ENCODE data around the gene RAG1. TPM values are rescaled to one million over a fixed set of nuclear protein-coding genes. Genes with fewer than 3 reads are reported as not detected.
"Not testable (repeated sequence)": the region's sequence is repeated elsewhere in the genome, so short reads cannot be mapped to it uniquely, and the experiment has no call there.

The RAG1 gene
- total RNA-seq, 4 donors from 2014 or later, result 0.13 to 0.93 (median 0.86) TPM

GRCh38 chr11:36550385-36551115, 17.3 kb upstream of the RAG1 start:
- Histone ChIP-seq H3K9me3 (no peaks in the 10 kb centered on the region), H3K4me1 (no peaks in the 10 kb centered on the region), H3K36me3 (no peaks in the 10 kb centered on the region), H3K4me3 (no peak overlapping the region), H3K27ac (no peak overlapping the region), H3K27me3 (no peaks in the 10 kb centered on the region)
- 30 to 38% methylated on average over 1 of the region's 1 CpG for WGBS, 2 donors (ENCODE audit: low coverage in 1 of 2)
- TF ChIP-seq CTCF (IDR thresholded peaks at IDR 0.05) (no peak), POLR2AphosphoS5 (IDR thresholded peaks at IDR 0.05) (no peak), POLR2A (IDR thresholded peaks at IDR 0.05) (no peak), EP300 (IDR thresholded peaks at IDR 0.05) (no peak)
- ATAC-seq, result no peak

GRCh38 chr11:36557390-36557789, 10.4 kb upstream of the RAG1 start:
- H3K27ac ChIP-seq, H3K27me3 ChIP-seq, H3K4me3 ChIP-seq, ATAC-seq, H3K4me1 ChIP-seq, H3K36me3 ChIP-seq: not testable (repeated sequence)
- WGBS, 2 donors (ENCODE audit: low coverage in 1 of 2), result 89% methylated on average over 8 of the region's 17 CpGs; no CpG with 5 or more reads in 1 of the 2 donors
- peaks cover 0 to 12% (median 0%) of the 10 kb centered on the region in 3 donors for H3K9me3 ChIP-seq

- Histone ChIP-seq H3K27me3 (no peaks in the 10 kb centered on the region), H3K4me3 (no peak overlapping the region), H3K36me3 (no peaks in the 10 kb centered on the region), H3K9me3 (peaks cover 0 to 12% (median 0%) of the 10 kb centered on the region in 3 donors), H3K27ac (no peak overlapping the region), H3K4me1 (no peaks in the 10 kb centered on the region)
- no peak for TF ChIP-seq EP300 (IDR thresholded peaks at IDR 0.05)
- no peak for ATAC-seq
Measured at GRCh38 chr11:36557991-36558390, 9.8 kb upstream of the RAG1 start.

- ATAC-seq, result no peak
- Histone ChIP-seq H3K9me3 (peaks cover 0 to 12% (median 0%) of the 10 kb centered on the region in 3 donors), H3K36me3 (no peaks in the 10 kb centered on the region), H3K4me1 (no peaks in the 10 kb centered on the region), H3K4me3 (no peak overlapping the region), H3K27me3 (no peaks in the 10 kb centered on the region), H3K27ac (no peak overlapping the region)
- no peak for TF ChIP-seq POLR2AphosphoS5 (IDR thresholded peaks at IDR 0.05)
- no peak for TF ChIP-seq CTCF (IDR thresholded peaks at IDR 0.05)
- no peak for TF ChIP-seq POLR2A (IDR thresholded peaks at IDR 0.05)
- no peak for TF ChIP-seq EP300 (IDR thresholded peaks at IDR 0.05)
- 70 to 86% methylated on average over 4 of the region's 4 CpGs for WGBS, 2 donors (ENCODE audit: low coverage in 1 of 2)
Measured at GRCh38 chr11:36558571-36559413, 9.0 kb upstream of the RAG1 start.

GRCh38 chr11:36564376-36565030, 3.3 kb upstream of the RAG1 start:
- H3K4me3 ChIP-seq, result peak overlapping the region; percentile 34 to 45
- no peak for TF ChIP-seq POLR2AphosphoS5 (IDR thresholded peaks at IDR 0.05)
- peak; percentile 30 to 77 (median 64) for TF ChIP-seq CTCF (IDR thresholded peaks at IDR 0.05)
- TF ChIP-seq POLR2A (IDR thresholded peaks at IDR 0.05), result no peak
- ATAC-seq, result peak; percentile 51
- WGBS, 2 donors (ENCODE audit: low coverage in 1 of 2), result 1 to 2% methylated on average over 14 to 15 of the region's 15 CpGs
- H3K4me1 ChIP-seq, result no peaks in the 10 kb centered on the region
- no peak overlapping the region for H3K27ac ChIP-seq
- H3K36me3 ChIP-seq, result no peaks in the 10 kb centered on the region
- peaks cover 0 to 6% (median 0%) of the 10 kb centered on the region in 3 donors for H3K9me3 ChIP-seq
- H3K27me3 ChIP-seq, result no peaks in the 10 kb centered on the region

Measured in gastroesophageal sphincter (tissue), 4 donors.